ENCODE measurements around the gene ZFR2.

- TF ChIP-seq CTCF (IDR thresholded peaks at IDR 0.05) (no peak), POLR2A (IDR thresholded peaks at IDR 0.05) (no peak), EP300 (IDR thresholded peaks at IDR 0.05) (no peak)
Observed at GRCh38 chr19:3850320-3850972, 18.4 kb downstream of the ZFR2 start.

Measured in tibial nerve (tissue), 4 donors.